GM12872 (cell line): ENCODE data around the gene MBD5.

ENCODE experiments used
- TF ChIP-seq, protein P1 (sequence below): IDR thresholded peaks from 3 replicates; pipeline ENCODE4 v1.5.1; 2011; ENCODE audit warnings: low read depth, mild to moderate bottlenecking, low read length, moderate library complexity; ENCODE audit not compliant: insufficient read depth

MBD5 gene

DNA sequence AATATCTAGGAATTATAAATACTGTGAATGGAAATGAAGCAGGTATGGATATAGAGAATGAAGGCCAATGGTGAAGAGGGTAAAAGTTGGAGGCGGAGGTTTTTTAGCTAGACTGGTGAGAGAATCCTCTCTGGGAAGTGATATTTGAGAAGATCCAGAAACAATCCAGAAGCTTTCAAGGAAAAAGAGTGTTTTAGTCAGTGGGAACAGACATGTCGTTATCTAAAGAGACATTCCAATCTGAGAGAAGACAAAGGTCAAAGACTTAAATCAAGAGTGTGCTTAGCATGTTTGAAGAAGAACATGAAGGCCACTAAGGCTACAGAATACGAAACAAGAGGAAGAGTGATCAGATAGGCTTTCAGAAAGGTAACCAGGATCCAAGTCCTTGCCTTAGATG, 211.0 kb downstream of the MBD5 start:
- TF ChIP-seq, protein P1, sequence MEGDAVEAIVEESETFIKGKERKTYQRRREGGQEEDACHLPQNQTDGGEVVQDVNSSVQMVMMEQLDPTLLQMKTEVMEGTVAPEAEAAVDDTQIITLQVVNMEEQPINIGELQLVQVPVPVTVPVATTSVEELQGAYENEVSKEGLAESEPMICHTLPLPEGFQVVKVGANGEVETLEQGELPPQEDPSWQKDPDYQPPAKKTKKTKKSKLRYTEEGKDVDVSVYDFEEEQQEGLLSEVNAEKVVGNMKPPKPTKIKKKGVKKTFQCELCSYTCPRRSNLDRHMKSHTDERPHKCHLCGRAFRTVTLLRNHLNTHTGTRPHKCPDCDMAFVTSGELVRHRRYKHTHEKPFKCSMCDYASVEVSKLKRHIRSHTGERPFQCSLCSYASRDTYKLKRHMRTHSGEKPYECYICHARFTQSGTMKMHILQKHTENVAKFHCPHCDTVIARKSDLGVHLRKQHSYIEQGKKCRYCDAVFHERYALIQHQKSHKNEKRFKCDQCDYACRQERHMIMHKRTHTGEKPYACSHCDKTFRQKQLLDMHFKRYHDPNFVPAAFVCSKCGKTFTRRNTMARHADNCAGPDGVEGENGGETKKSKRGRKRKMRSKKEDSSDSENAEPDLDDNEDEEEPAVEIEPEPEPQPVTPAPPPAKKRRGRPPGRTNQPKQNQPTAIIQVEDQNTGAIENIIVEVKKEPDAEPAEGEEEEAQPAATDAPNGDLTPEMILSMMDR: no peak

DNA sequence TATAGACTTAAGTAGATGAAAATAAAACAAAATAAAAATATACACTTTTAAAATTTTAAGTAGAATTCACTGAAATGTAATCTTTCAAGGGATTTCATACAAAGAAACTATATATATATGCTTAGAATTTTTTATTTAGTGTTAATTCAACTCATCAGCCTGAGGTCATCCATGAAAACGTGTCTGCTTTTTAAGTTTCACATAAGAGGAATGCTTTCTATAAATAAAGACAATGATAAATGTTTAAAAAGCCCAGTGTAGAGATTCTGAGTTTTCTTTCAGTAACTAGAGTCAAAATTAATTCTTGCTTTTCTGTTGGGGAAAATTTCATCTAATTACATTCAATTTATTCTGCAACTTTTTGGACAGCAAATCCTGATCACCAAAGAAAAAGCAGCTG, 213.3 kb downstream of the MBD5 start:
- TF ChIP-seq, protein P1: no peak

DNA sequence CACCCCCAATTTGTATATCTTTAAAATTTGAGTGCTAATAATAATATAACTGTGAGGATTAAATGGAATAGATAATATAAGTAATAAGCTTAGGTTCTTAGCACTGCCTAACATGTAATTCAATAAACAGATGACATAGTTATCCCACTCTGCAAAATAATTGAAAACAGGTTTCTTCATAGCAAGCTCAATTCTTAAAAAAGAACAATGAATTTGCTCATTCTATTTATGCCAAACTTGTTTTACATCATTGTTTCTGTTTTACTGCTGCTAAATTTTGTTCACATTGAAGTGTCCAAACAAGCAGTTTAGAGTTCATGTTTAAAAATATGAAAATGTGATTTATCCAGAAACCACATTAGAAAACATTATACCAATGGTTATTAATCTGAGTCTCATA, 217.0 kb downstream of the MBD5 start:
- TF ChIP-seq, protein P1: no peak

DNA sequence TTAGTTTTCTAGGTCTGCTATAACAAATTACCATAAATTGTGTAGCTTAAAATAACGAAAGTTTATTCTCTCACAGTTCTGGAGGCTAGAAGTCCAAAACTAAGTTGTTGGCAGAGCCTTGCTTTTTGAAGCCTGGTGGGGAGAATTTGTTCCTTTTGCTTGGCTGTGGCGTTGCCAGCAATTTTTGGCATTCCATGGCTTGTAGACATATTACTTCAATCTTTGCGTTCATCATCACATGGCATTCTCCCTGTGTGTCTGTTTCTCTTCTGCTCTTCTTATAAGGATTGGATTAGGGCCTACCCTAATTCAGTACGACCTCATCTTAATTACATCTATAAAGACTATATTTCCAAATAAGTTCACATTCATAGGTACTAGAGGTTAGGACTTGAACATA, 217.7 kb downstream of the MBD5 start:
- TF ChIP-seq, protein P1: no peak

DNA sequence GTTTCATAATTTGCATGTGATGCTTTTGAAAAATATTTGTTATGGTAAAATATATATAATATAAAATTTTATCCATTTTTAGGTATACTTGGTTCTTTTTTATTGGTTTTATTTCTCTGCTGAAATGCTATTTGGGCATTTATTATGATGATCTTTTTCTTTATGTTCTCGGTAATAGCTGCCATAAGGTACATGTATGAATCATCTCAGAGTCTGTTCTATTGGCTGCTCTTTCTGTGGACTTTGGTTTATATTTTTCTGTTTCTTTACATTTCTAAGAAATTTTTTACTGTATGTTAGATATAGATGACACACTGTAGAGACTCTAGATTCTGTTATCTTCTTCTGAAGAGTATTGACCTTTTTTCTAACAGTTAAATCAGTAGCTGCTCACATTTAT, 219.9 kb downstream of the MBD5 start:
- TF ChIP-seq, protein P1: no peak

DNA sequence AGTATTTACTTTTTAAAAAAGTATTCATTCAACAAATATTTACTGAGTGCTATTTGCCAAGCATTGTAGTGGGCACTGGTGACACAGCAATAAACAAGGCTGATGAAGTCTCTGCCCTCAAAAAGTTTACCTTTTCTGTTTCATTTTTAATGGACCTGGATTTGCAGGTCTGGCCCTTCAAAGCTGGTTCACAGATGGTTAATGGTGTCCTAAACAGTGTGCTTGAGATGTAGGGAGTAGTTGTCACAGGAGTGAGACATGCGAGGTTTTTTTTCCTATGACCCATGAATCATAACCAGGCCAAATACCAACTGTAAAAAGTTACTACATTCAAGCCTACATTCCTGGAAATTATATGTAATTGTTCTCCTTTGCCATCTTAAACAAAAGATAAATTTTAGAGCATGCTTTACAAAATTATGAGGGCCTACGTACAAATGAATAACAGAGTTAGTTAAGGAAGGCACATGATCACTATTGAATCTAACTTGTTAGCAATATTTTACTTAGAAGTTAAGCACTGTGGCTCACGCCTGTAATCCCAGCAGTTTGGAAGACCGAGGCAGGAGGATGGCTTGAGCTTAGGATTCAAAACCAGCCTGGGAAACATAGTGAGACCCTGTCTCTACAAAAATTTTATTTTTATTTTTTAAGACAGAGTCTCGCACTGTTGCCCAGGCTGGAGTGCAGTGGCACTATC, 223.9 kb downstream of the MBD5 start:
- TF ChIP-seq, protein P1: no peak

DNA sequence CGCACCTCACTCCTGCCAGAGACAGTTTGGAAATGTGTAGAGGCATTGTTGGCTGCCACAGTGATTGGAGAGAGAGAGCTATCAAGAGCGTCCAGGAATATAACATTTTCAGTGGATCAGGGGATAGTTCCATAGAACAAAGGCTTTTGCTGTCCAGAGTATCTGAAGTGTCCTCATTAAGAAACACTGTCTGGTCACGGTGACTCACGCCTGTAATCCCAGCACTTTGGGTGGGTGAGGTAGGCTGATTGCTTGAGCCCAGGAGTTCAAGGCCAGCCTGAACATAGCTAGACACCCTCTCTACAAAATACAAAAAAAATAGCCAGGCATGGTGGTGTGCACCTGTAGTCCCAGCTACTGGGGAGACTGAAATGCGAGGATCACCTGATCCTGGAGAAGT, 231.1 kb downstream of the MBD5 start:
- TF ChIP-seq, protein P1: no peak
